Sigmoid colon (tissue), 7 donors: ENCODE data around the gene KIF13A. TPM values are rescaled to one million over a fixed set of nuclear protein-coding genes. Genes with fewer than 3 reads are reported as not detected.

ENCODE experiments used
- DNase-seq: peaks from one replicate; pipeline ENCODE4 v3.0.0-alpha.2; 2019
- H3K27ac ChIP-seq, 4 donors: fragments of 200-600 bp; sonication (generic); one replicate each; pipeline ENCODE4 v1.5.1; 2016 to 2019; ENCODE audit warnings: mild to moderate bottlenecking in 1 of 4
- H3K27me3 ChIP-seq, 3 donors: fragments of 200-600 bp; sonication (generic); one replicate each; pipeline ENCODE4 v1.5.1; 2019; ENCODE audit warnings: mild to moderate bottlenecking in 1 of 3
- H3K36me3 ChIP-seq, 4 donors: fragments of 200-600 bp; sonication (generic); one replicate each; pipeline ENCODE4 v1.5.1; 2016 to 2019
- H3K4me1 ChIP-seq, 4 donors: fragments of 200-600 bp; sonication (generic); one replicate each; pipeline ENCODE4 v1.5.1; 2017 to 2019
- H3K4me3 ChIP-seq, 4 donors: fragments of 200-600 bp; sonication (generic); one replicate each; pipeline ENCODE4 v1.5.1; 2017 to 2019; ENCODE audit warnings: mild to moderate bottlenecking in 2 of 4, moderate library complexity in 1 of 4
- H3K9me3 ChIP-seq, 4 donors: fragments of 200-600 bp in 3 of 4; sonication (generic) in 3 of 4; one replicate each; pipeline versions ENCODE4 v1.5.1 to v1.6.1; 2013 to 2019
- EP300 ChIP-seq, 4 donors: sonication (generic); formaldehyde crosslinking; IDR thresholded peaks; one replicate each; pipeline ENCODE4 v1.6.1; 2017; ENCODE audit warnings: antibody characterized with exemption in 4 of 4
- POLR2A ChIP-seq, 2 donors: fragments of 450-650 bp; IDR thresholded peaks; one replicate each; pipeline ENCODE4 v1.6.1; 2016; ENCODE audit warnings: antibody characterized with exemption in 2 of 2, mild to moderate bottlenecking in 2 of 2, moderate library complexity in 2 of 2
- POLR2AphosphoS5 ChIP-seq, 4 donors: sonication (generic); formaldehyde crosslinking; IDR thresholded peaks; one replicate each; pipeline ENCODE4 v1.6.1; 2017; ENCODE audit warnings: antibody characterized with exemption in 4 of 4
- WGBS, 2 donors: extraction: QIAGEN DNeasy Blood & Tissue Kit; methylation state at CpG; one replicate each; pipeline ENCODE4 v1.1.7; 2013; 5-methylcytosine and 5-hydroxymethylcytosine counted together
- intact Hi-C: fragments of 100-400 bp; cut with DNase I; formaldehyde crosslinking; loops from one replicate; pipeline ENCODE4 v1.15.1; 2023
- polyA plus RNA-seq, 3 donors: library from polyadenylated mRNA; stranded (reverse); fragments of 200-250 nt; gene quantifications; one replicate each; pipeline ENCODE4 v1.2.3, GENCODE V29; 2013
- total RNA-seq, 4 donors: library from RNA; depleted of rRNA; stranded (reverse); fragments of >200 nt; gene quantifications; one replicate each; pipeline ENCODE4 v1.1.0, GENCODE V29; 2016
- TF ChIP-seq, protein P1 (sequence below), 4 experiments: fragments of 450-650 bp in 3 of 4; fragments of 200-600 bp in 1 of 4; IDR thresholded peaks; one replicate each; pipeline ENCODE4 v1.5.1; 2016 to 2019; ENCODE audit warnings: antibody characterized with exemption in 4 of 4, mild to moderate bottlenecking in 3 of 4, moderate library complexity in 2 of 4
- donor health status: healthy with polysubstance abuse.
- donor health status: Bipolar disorder and iron deficiency.
- donor health status: healthy.

KIF13A gene
- total and polyA plus RNA-seq, 7 donors, result 18.5 to 73.8 (median 55.3) TPM

- 92 to 96% methylated on average over 4 of the region's 4 CpGs for WGBS, 2 donors
- TF ChIP-seq, protein P1, sequence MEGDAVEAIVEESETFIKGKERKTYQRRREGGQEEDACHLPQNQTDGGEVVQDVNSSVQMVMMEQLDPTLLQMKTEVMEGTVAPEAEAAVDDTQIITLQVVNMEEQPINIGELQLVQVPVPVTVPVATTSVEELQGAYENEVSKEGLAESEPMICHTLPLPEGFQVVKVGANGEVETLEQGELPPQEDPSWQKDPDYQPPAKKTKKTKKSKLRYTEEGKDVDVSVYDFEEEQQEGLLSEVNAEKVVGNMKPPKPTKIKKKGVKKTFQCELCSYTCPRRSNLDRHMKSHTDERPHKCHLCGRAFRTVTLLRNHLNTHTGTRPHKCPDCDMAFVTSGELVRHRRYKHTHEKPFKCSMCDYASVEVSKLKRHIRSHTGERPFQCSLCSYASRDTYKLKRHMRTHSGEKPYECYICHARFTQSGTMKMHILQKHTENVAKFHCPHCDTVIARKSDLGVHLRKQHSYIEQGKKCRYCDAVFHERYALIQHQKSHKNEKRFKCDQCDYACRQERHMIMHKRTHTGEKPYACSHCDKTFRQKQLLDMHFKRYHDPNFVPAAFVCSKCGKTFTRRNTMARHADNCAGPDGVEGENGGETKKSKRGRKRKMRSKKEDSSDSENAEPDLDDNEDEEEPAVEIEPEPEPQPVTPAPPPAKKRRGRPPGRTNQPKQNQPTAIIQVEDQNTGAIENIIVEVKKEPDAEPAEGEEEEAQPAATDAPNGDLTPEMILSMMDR (IDR thresholded peaks at IDR 0.05), result no peak
- no peaks in the 10 kb centered on the region for H3K27me3 ChIP-seq
- H3K27ac ChIP-seq, result no peak overlapping the region
- DNase-seq, result no peak
- intact Hi-C loops, result no loop called here
- peaks cover 0 to 31% (median 14%) of the 10 kb centered on the region in 4 donors for H3K36me3 ChIP-seq
- H3K4me1 ChIP-seq, result peaks cover 0 to 16% (median 7%) of the 10 kb centered on the region in 4 donors
- no peak overlapping the region for H3K4me3 ChIP-seq
- H3K9me3 ChIP-seq, result peaks cover 0 to 6% (median 4%) of the 10 kb centered on the region in 4 donors
Observed at GRCh38 chr6:17899491-17899890, 87.9 kb downstream of the KIF13A start.

GRCh38 chr6:17897681-17898080, 89.8 kb downstream of the KIF13A start:
- TF ChIP-seq, protein P1 (IDR thresholded peaks at IDR 0.05), result no peak
- TF ChIP-seq POLR2A (IDR thresholded peaks at IDR 0.05) (no peak), EP300 (IDR thresholded peaks at IDR 0.05) (no peak), POLR2AphosphoS5 (IDR thresholded peaks at IDR 0.05) (no peak)
- Histone ChIP-seq H3K9me3 (peaks cover 0 to 7% (median 4%) of the 10 kb centered on the region in 4 donors), H3K36me3 (peaks cover 0 to 44% (median 16%) of the 10 kb centered on the region in 4 donors), H3K4me1 (peaks cover 0 to 6% (median 3%) of the 10 kb centered on the region in 4 donors), H3K4me3 (no peak overlapping the region), H3K27ac (no peak overlapping the region), H3K27me3 (no peaks in the 10 kb centered on the region)
- WGBS, 2 donors, result 92 to 93% methylated on average over 1 of the region's 1 CpG
- no peak for DNase-seq
- intact Hi-C loops, result no loop called here

DNA sequence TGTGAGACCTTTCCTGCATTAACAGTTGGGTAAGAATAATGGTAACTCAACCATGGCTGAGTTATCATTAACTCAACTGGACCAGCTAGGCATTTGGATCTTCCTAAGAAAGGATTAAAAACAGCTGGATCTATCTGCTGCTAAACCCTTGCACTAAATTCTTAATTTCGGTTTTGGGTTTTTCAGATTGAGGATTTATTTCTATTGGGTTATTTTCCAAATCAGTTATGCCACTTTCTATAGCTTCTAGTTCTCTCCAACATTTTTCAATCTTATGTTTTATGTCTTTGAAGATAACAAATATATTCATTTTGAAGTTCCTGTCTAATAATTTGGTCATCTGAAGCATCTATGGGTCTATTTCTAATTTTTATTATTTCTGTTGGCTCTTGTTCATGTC, 92.5 kb downstream of the KIF13A start:
- no peak for DNase-seq
- intact Hi-C loops, result no loop called here
- H3K4me3 ChIP-seq, result no peak overlapping the region
- 96 to 97% methylated on average over 1 of the region's 1 CpG for WGBS, 2 donors
- no peak overlapping the region for H3K27ac ChIP-seq
- no peaks in the 10 kb centered on the region for H3K27me3 ChIP-seq
- no peak for TF ChIP-seq EP300 (IDR thresholded peaks at IDR 0.05)
- no peak for TF ChIP-seq POLR2A (IDR thresholded peaks at IDR 0.05)
- no peak for TF ChIP-seq POLR2AphosphoS5 (IDR thresholded peaks at IDR 0.05)
- TF ChIP-seq, protein P1 (IDR thresholded peaks at IDR 0.05), result no peak
- peaks cover 0 to 6% (median 3%) of the 10 kb centered on the region in 4 donors for H3K4me1 ChIP-seq
- H3K36me3 ChIP-seq, result peaks cover 0 to 50% (median 18%) of the 10 kb centered on the region in 4 donors
- peaks cover 0 to 7% (median 4%) of the 10 kb centered on the region in 4 donors for H3K9me3 ChIP-seq

DNA sequence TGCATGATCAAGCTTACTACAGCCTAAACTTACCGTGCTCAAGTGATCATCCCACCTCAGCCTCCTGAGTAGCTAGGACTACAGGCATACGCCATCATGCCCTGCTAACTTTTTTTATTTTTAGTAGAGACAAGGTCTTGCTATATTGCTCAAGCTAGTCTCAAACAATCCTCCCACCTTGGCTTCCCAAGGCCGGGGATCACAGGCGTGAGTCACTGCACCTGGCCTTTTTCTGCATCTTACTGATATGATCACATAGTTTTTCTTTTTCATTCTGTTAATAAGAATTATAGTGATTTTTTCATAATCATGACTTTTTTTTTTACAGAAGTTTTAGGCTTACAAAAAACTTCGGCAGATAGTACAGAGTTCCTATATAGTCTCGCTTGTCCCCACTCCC, 93.2 kb downstream of the KIF13A start:
- intact Hi-C loops, result no loop called here
- Histone ChIP-seq H3K27me3 (no peaks in the 10 kb centered on the region), H3K9me3 (peaks cover 0 to 7% (median 4%) of the 10 kb centered on the region in 4 donors), H3K36me3 (peaks cover 0 to 50% (median 18%) of the 10 kb centered on the region in 4 donors), H3K27ac (no peak overlapping the region), H3K4me1 (peaks cover 0 to 4% (median under 1%) of the 10 kb centered on the region in 4 donors), H3K4me3 (no peak overlapping the region)
- 97% methylated on average over 6 of the region's 6 CpGs for WGBS, 2 donors
- TF ChIP-seq, protein P1 (IDR thresholded peaks at IDR 0.05), result no peak
- TF ChIP-seq POLR2A (IDR thresholded peaks at IDR 0.05) (no peak), EP300 (IDR thresholded peaks at IDR 0.05) (no peak), POLR2AphosphoS5 (IDR thresholded peaks at IDR 0.05) (no peak)
- DNase-seq, result no peak

- TF ChIP-seq, protein P1 (IDR thresholded peaks at IDR 0.05), result no peak
- TF ChIP-seq EP300 (IDR thresholded peaks at IDR 0.05), result no peak
- H3K4me3 ChIP-seq, result no peak overlapping the region
- peaks cover 0 to 46% (median 15%) of the 10 kb centered on the region in 4 donors for H3K36me3 ChIP-seq
- H3K4me1 ChIP-seq, result peaks cover 0 to 2% (median 0%) of the 10 kb centered on the region in 4 donors
- H3K27ac ChIP-seq, result no peak overlapping the region
- H3K27me3 ChIP-seq, result no peaks in the 10 kb centered on the region
- intact Hi-C loops, result no loop called here
- no peak for DNase-seq
- H3K9me3 ChIP-seq, result peaks cover 0 to 7% (median 4%) of the 10 kb centered on the region in 4 donors
- 90 to 93% methylated on average over 3 of the region's 3 CpGs for WGBS, 2 donors
Observed at GRCh38 chr6:17892097-17892686, 95.2 kb downstream of the KIF13A start.
